ENCODE results near the gene CCDC88A. TPM values are rescaled to one million over a fixed set of nuclear protein-coding genes. Genes with fewer than 3 reads are reported as not detected.

The CCDC88A gene
- total and polyA plus RNA-seq, 2 donors (not counting 3 experiments of a cell fraction or from before 2014, with no cell fraction given) = 21.1 to 77.4 TPM

- Histone ChIP-seq H3K9me3 (replicated peaks; ENCODE audit: control insufficient read depth, insufficient read depth, low read length) (no peaks in the 10 kb centered on the region), H3K9me1 (replicated peaks; ENCODE audit: control insufficient read depth, extremely low read depth, insufficient read depth, low read length) (no peaks in the 10 kb centered on the region), H2AFZ (ENCODE audit: low read depth, low read length) (no peak overlapping the region), H3K27me3 (ENCODE audit: control insufficient read depth in 2 of 2, insufficient read depth in 2 of 2, low read length in 2 of 2) (peaks cover 0 to 4% of the 10 kb centered on the region in 2 experiments), H3K79me2 (ENCODE audit: control insufficient read depth, insufficient read depth, low read length) (peaks cover 30% of the 10 kb centered on the region), H3K36me3 (ENCODE audit: control insufficient read depth in 2 of 2, extremely low read depth in 1 of 2, insufficient read depth in 2 of 2, low read length in 2 of 2) (no peaks in the 10 kb centered on the region), H4K20me1 (replicated peaks; ENCODE audit: control insufficient read depth, extremely low read depth, insufficient read depth, low read length) (peaks cover under 1% of the 10 kb centered on the region), H3K4me3 (replicated peaks in 1 of 3; ENCODE audit: insufficient read depth in 1 of 3, low read depth in 1 of 3, low read length in 3 of 3) (no peak overlapping the region), H3K4me1 (ENCODE audit: control insufficient read depth, extremely low read depth, insufficient read depth, low read length) (peaks cover 21% of the 10 kb centered on the region), H3K9ac (replicated peaks; ENCODE audit: extremely low read depth, insufficient read depth, low read length) (no peak overlapping the region), H3K27ac (ENCODE audit: insufficient read depth, low read depth, low read length) (no peak overlapping the region), H3K4me2 (ENCODE audit: insufficient read depth, low read length) (peak overlapping the region; percentile 90)
- CTCF ChIA-PET = interaction anchor here (2.3 kb wide), 1 partner anchor 11 kb away, joined by 16 read pairs; no protein-coding TSS in a partner anchor
- TF ChIP-seq POLR2AphosphoS5 (IDR thresholded peaks at IDR 0.05; ENCODE audit: insufficient read depth, low read depth, low read length) (no peak), EZH2 (IDR thresholded peaks at IDR 0.05; ENCODE audit: borderline replicate concordance, low read depth, low read length, severe bottlenecking) (no peak)
- BruUV-seq (replicated peaks) = no TSS peak
- no peak for DNase-seq (ENCODE audit: low read depth, low spot score)
- FAIRE-seq = no peak
- dilution Hi-C loops (cut with MboI; ENCODE audit: extremely low pct_ligation_motif_present, low sequenced_read_pairs) (no loop called here), intact Hi-C loops (cut with micrococcal nuclease) (loop anchor here (1.0 kb wide), 2 partner anchors 139 to 196 kb away; partner anchors contain the start of gene PPP4R3B)
- POLR2A ChIA-PET = interaction anchor here (1.9 kb wide), 1 partner anchor 99 kb away, joined by 7 read pairs; the partner anchor contains the start of gene CFAP36
These were observed 1.2 kb upstream of the CCDC88A start for GRCh38 chr2:55420871-55421270.

DNA sequence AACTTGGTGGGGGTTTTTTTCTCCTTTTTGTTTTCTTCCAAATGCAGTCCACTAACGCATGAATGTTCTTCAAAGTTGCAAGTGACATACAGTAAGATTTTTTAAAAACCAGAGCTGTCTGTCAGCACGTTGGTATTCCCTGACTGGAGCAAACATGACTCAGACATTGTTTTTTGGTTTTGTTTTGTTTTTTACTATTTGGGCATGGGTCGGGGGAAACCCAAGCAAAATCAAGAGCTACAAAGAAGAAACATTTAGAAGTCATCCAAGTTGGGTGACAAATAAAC is 726 bp upstream of the CCDC88A start:
- no TSS peak for BruUV-seq (replicated peaks)
- no peak for DNase-seq (ENCODE audit: low read depth, low spot score)
- dilution Hi-C loops (cut with MboI; ENCODE audit: extremely low pct_ligation_motif_present, low sequenced_read_pairs) = no loop called here
- Histone ChIP-seq H3K27ac (ENCODE audit: insufficient read depth, low read depth, low read length) (peak overlapping the region; percentile 18), H4K20me1 (replicated peaks; ENCODE audit: control insufficient read depth, extremely low read depth, insufficient read depth, low read length) (peaks cover 2% of the 10 kb centered on the region), H3K4me1 (ENCODE audit: control insufficient read depth, extremely low read depth, insufficient read depth, low read length) (peaks cover 17% of the 10 kb centered on the region), H3K4me2 (ENCODE audit: insufficient read depth, low read length) (peak overlapping the region; percentile 90), H3K9me1 (replicated peaks; ENCODE audit: control insufficient read depth, extremely low read depth, insufficient read depth, low read length) (no peaks in the 10 kb centered on the region), H3K36me3 (ENCODE audit: control insufficient read depth in 2 of 2, extremely low read depth in 1 of 2, insufficient read depth in 2 of 2, low read length in 2 of 2) (no peaks in the 10 kb centered on the region), H3K27me3 (ENCODE audit: control insufficient read depth in 2 of 2, insufficient read depth in 2 of 2, low read length in 2 of 2) (peaks cover 0 to 4% of the 10 kb centered on the region in 2 experiments), H2AFZ (ENCODE audit: low read depth, low read length) (peak overlapping the region; percentile 83), H3K9ac (replicated peaks; ENCODE audit: extremely low read depth, insufficient read depth, low read length) (peak overlapping the region; percentile 36), H3K4me3 (replicated peaks in 1 of 3; ENCODE audit: insufficient read depth in 1 of 3, low read depth in 1 of 3, low read length in 3 of 3) (peak overlapping the region; percentile 64 to 99 (median 76)), H3K9me3 (replicated peaks; ENCODE audit: control insufficient read depth, insufficient read depth, low read length) (no peaks in the 10 kb centered on the region), H3K79me2 (ENCODE audit: control insufficient read depth, insufficient read depth, low read length) (peaks cover 35% of the 10 kb centered on the region)
- peak; percentile 66 for FAIRE-seq
- TF ChIP-seq EZH2 (IDR thresholded peaks at IDR 0.05; ENCODE audit: borderline replicate concordance, low read depth, low read length, severe bottlenecking) (no peak), POLR2AphosphoS5 (IDR thresholded peaks at IDR 0.05; ENCODE audit: insufficient read depth, low read depth, low read length) (no peak), MYC (IDR thresholded peaks at IDR 0.05; ENCODE audit: low read depth, low read length) (no peak), POLR2A (IDR thresholded peaks at IDR 0.05; ENCODE audit: low read depth, low read length) (no peak), MAX (IDR thresholded peaks at IDR 0.05; ENCODE audit: insufficient read depth, insufficient read length) (no peak)
- ChIA-PET POLR2A (interaction anchor here (1.1 to 1.9 kb wide), 3 partner anchors 10 to 99 kb away, joined by 4 to 7 read pairs (median 6); partner anchors contain the start of gene CFAP36), CTCF (interaction anchor here (0.8 to 2.3 kb wide), 3 partner anchors 11 to 92 kb away, joined by 3 to 16 read pairs (median 4); no protein-coding TSS in a partner anchor)
- intact Hi-C loops (cut with micrococcal nuclease) = loop anchor here (1.0 kb wide), 2 partner anchors 138 to 197 kb away; partner anchors contain the start of gene PPP4R3B

All from endothelial cell of umbilical vein (primary cell).